Gastrocnemius medialis (tissue), 4 donors: Measurements from ENCODE around the gene TXNDC5. TPM values are rescaled to one million over a fixed set of nuclear protein-coding genes. Genes with fewer than 3 reads are reported as not detected.

Experiments
- ATAC-seq, 2 donors: fragments of 150-250 bp; one replicate each; pipeline ENCODE4 v1.9.1; 2016
- DNase-seq, 2 donors: peaks; one replicate each; pipeline ENCODE4 v3.0.0-alpha.2; 2019
- H3K27ac ChIP-seq, 4 donors: fragments of 200-600 bp; sonication (generic); 1 replicate in 1 of 4; 2 replicates in 3 of 4; pipeline ENCODE4 v1.5.1; 2016 to 2018; ENCODE audit warnings: mild to moderate bottlenecking in 2 of 4, moderate library complexity in 1 of 4
- H3K27me3 ChIP-seq, 3 donors: fragments of 200-600 bp; sonication (generic) in 2 of 3; 1 replicate in 1 of 3; 2 replicates in 2 of 3; pipeline versions ENCODE4 v1.5.1 to v1.6.0; 2016 to 2019; ENCODE audit warnings: mild to moderate bottlenecking in 1 of 3, moderate library complexity in 1 of 3
- H3K36me3 ChIP-seq, 2 donors: fragments of 200-600 bp; sonication (generic) in 1 of 2; one replicate each; pipeline ENCODE4 v1.5.1; 2017 to 2018
- H3K4me1 ChIP-seq, 2 donors: fragments of 200-600 bp; sonication (generic) in 1 of 2; one replicate each; pipeline ENCODE4 v1.5.1; 2016 to 2017; ENCODE audit warnings: mild to moderate bottlenecking in 2 of 2
- H3K4me3 ChIP-seq, 4 donors: fragments of 200-600 bp; sonication (generic) in 3 of 4; 1 replicate in 1 of 4; 2 replicates in 3 of 4; pipeline ENCODE4 v1.5.1; 2016 to 2019; ENCODE audit warnings: mild to moderate bottlenecking in 2 of 4
- H3K9me3 ChIP-seq, 3 donors: fragments of 200-600 bp; sonication (generic) in 2 of 3; 1 replicate in 1 of 3; 2 replicates in 2 of 3; pipeline ENCODE4 v1.5.1; 2016 to 2019
- POLR2A ChIP-seq, 2 donors: fragments of 450-650 bp; IDR thresholded peaks; one replicate each; pipeline ENCODE4 v1.6.1; 2017; ENCODE audit warnings: antibody characterized with exemption in 2 of 2, mild to moderate bottlenecking in 2 of 2, moderate library complexity in 2 of 2
- in situ Hi-C, 4 donors: fragments of 200-750 bp; cut with MboI; loops; one replicate each; pipeline versions ENCODE4 v1.15.0 to v1.8.0; 2017; ENCODE audit warnings: low sequenced_read_pairs in 4 of 4
- intact Hi-C: fragments of 100-400 bp; cut with DNase I; formaldehyde crosslinking; loops from one replicate; pipeline ENCODE4 v1.15.1; 2023; ENCODE audit warnings: low total_unique reads
- total RNA-seq, 4 donors: library from RNA; depleted of rRNA; stranded (reverse); fragments of >200 nt; gene quantifications; one replicate each; pipeline versions ENCODE4 v1.1.0 to v1.2.3, GENCODE V29; 2016
- TF ChIP-seq, protein P1 (sequence below), 5 experiments: fragments of 450-650 bp in 3 of 5; fragments of 200-600 bp in 2 of 5; sonication (generic) in 2 of 5; IDR thresholded peaks in 4 of 5; conservative IDR thresholded peaks in 1 of 5; 1 replicate in 4 of 5; 2 replicates in 1 of 5; pipeline ENCODE4 v1.5.1; 2016 to 2019; ENCODE audit warnings: antibody characterized with exemption in 5 of 5, mild to moderate bottlenecking in 3 of 5, moderate library complexity in 3 of 5

TXNDC5 gene
- total RNA-seq, 4 donors from 2014 or later = 29.9 to 43.3 (median 38.8) TPM

DNA sequence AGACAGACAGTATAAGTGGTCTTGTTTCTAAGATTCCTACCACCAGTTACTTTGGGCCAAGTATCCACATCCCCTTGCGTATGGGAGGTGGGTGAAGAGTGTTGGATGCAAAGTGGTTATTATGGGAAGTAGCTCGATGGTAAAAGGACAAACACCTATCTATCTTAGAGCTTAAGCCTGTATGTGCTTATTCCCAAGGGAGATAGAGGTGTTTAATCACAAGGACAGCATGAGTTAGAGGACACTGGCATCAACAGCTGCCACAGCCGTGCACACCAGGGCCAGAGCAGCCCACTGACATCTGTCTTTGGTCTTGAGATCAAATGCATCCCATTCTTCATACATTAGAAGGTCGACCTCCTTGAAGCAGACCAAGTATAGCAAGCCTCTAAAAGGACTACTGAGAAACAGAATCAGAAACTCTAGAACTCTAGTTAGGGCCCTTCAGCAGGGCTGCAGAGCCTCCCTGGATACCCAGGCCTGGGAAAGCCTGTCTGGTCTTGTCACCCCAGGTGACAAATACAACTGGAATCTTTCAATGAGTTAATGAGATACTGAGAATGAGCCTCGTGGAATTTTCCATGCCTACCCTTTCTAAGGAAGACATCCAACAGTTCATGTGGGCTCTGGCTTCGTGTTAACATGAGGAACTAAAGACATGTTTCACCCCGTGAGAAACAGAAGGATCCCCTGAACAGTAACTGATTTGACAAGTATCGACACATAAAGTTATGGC is 28.7 kb downstream of the TXNDC5 start:
- in situ Hi-C loops (no loop called here), intact Hi-C loops (no loop called here)
- no peak overlapping the region for H3K4me3 ChIP-seq
- H3K36me3 ChIP-seq = peaks cover 5 to 70% of the 10 kb centered on the region in 2 donors
- no peak for TF ChIP-seq POLR2A (IDR thresholded peaks at IDR 0.05)
- TF ChIP-seq, protein P1, sequence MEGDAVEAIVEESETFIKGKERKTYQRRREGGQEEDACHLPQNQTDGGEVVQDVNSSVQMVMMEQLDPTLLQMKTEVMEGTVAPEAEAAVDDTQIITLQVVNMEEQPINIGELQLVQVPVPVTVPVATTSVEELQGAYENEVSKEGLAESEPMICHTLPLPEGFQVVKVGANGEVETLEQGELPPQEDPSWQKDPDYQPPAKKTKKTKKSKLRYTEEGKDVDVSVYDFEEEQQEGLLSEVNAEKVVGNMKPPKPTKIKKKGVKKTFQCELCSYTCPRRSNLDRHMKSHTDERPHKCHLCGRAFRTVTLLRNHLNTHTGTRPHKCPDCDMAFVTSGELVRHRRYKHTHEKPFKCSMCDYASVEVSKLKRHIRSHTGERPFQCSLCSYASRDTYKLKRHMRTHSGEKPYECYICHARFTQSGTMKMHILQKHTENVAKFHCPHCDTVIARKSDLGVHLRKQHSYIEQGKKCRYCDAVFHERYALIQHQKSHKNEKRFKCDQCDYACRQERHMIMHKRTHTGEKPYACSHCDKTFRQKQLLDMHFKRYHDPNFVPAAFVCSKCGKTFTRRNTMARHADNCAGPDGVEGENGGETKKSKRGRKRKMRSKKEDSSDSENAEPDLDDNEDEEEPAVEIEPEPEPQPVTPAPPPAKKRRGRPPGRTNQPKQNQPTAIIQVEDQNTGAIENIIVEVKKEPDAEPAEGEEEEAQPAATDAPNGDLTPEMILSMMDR (IDR thresholded peaks at IDR 0.05 in 4 of 5, conservative IDR thresholded peaks at IDR 0.05 in 1 of 5) = no peak
- H3K9me3 ChIP-seq = no peaks in the 10 kb centered on the region
- DNase-seq (no peak), ATAC-seq (no peak)
- no peaks in the 10 kb centered on the region for H3K27me3 ChIP-seq
- no peaks in the 10 kb centered on the region for H3K4me1 ChIP-seq
- H3K27ac ChIP-seq = no peak overlapping the region

DNA sequence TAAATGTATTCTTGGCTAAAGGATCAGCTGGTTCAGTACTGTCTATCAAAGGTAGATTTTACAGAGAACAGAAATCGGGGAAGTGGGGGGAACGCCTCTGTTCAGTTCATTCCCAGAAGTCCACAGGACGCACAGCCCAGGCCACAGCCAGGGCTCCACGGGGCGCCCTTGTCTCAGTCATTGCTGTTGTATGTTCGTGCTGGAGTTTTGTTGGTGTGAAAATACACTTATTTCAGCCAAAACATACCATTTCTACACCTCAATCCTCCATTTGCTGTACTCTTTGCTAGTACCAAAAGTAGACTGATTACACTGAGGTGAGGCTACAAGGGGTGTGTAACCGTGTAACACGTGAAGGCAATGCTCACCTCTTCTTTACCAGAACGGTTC is 29.9 kb downstream of the TXNDC5 start:
- in situ Hi-C loops = no loop called here
- no peak for DNase-seq
- no peak for ATAC-seq
- H3K9me3 ChIP-seq = no peaks in the 10 kb centered on the region
- no peaks in the 10 kb centered on the region for H3K27me3 ChIP-seq
- TF ChIP-seq POLR2A (IDR thresholded peaks at IDR 0.05) = no peak
- TF ChIP-seq, protein P1 (IDR thresholded peaks at IDR 0.05 in 4 of 5, conservative IDR thresholded peaks at IDR 0.05 in 1 of 5) = no peak
- H3K36me3 ChIP-seq = peaks cover 5 to 58% of the 10 kb centered on the region in 2 donors
- H3K4me3 ChIP-seq = no peak overlapping the region
- H3K4me1 ChIP-seq = no peaks in the 10 kb centered on the region
- H3K27ac ChIP-seq = no peak overlapping the region
- intact Hi-C loops = no loop called here

DNA sequence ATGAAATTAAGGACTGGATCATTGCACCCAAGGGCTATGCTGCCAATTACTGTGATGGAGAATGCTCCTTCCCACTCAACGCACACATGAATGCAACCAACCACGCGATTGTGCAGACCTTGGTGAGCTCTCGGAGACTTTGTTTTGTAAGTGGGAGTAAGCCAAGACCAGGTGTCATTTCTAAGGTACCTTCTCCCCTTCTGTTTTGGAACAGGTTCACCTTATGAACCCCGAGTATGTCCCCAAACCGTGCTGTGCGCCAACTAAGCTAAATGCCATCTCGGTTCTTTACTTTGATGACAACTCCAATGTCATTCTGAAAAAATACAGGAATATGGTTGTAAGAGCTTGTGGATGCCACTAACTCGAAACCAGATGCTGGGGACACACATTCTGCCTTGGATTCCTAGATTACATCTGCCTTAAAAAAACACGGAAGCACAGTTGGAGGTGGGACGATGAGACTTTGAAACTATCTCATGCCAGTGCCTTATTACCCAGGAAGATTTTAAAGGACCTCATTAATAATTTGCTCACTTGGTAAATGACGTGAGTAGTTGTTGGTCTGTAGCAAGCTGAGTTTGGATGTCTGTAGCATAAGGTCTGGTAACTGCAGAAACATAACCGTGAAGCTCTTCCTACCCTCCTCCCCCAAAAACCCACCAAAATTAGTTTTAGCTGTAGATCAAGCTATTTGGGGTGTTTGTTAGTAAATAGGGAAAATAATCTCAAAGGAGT is 30.4 kb downstream of the TXNDC5 start:
- intact Hi-C loops (no loop called here), in situ Hi-C loops (no loop called here)
- Histone ChIP-seq H3K27ac (no peak overlapping the region), H3K36me3 (peaks cover 5 to 52% of the 10 kb centered on the region in 2 donors), H3K9me3 (no peaks in the 10 kb centered on the region), H3K4me3 (no peak overlapping the region), H3K4me1 (no peaks in the 10 kb centered on the region), H3K27me3 (no peaks in the 10 kb centered on the region)
- ATAC-seq = no peak
- no peak for DNase-seq
- TF ChIP-seq, protein P1 (IDR thresholded peaks at IDR 0.05 in 4 of 5, conservative IDR thresholded peaks at IDR 0.05 in 1 of 5) = no peak
- no peak for TF ChIP-seq POLR2A (IDR thresholded peaks at IDR 0.05)

DNA sequence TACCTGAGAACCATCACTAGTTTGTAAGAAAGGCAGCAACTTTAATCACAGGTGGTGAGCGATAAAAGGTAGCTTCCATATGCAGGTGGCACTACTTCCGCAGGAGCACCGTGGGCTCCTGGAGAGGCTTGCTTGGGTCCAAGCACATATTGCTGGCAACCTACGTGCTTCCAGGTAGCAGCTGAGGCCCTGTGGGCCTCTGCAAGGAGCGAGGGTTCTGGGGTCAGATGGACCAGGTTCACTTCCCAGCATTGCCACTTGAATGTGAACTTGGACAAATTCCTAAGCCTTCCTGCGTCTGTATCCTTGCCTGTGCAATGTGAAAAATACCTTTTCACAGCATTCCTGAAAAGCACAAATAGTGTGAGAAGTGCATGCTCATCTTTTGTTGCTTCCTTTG is 31.0 kb downstream of the TXNDC5 start:
- Histone ChIP-seq H3K4me3 (no peak overlapping the region), H3K36me3 (peaks cover 5 to 47% of the 10 kb centered on the region in 2 donors), H3K27me3 (no peaks in the 10 kb centered on the region), H3K4me1 (no peaks in the 10 kb centered on the region), H3K9me3 (no peaks in the 10 kb centered on the region), H3K27ac (no peak overlapping the region)
- intact Hi-C loops = no loop called here
- ATAC-seq = no peak
- TF ChIP-seq POLR2A (IDR thresholded peaks at IDR 0.05) = no peak
- TF ChIP-seq, protein P1 (IDR thresholded peaks at IDR 0.05 in 4 of 5, conservative IDR thresholded peaks at IDR 0.05 in 1 of 5) = no peak
- in situ Hi-C loops = no loop called here
- DNase-seq = no peak
